Stimulated activated naive CD4-positive, alpha-beta T cell treated with Interleukin-2 at 50 U/mL for 16 hours (primary cell): ENCODE results near the gene NOTCH3.

Experiments
- DNase-seq: peaks from one replicate; lab custom pipeline; 2025; lab: John Stamatoyannopoulos, UW

NOTCH3 gene

DNA sequence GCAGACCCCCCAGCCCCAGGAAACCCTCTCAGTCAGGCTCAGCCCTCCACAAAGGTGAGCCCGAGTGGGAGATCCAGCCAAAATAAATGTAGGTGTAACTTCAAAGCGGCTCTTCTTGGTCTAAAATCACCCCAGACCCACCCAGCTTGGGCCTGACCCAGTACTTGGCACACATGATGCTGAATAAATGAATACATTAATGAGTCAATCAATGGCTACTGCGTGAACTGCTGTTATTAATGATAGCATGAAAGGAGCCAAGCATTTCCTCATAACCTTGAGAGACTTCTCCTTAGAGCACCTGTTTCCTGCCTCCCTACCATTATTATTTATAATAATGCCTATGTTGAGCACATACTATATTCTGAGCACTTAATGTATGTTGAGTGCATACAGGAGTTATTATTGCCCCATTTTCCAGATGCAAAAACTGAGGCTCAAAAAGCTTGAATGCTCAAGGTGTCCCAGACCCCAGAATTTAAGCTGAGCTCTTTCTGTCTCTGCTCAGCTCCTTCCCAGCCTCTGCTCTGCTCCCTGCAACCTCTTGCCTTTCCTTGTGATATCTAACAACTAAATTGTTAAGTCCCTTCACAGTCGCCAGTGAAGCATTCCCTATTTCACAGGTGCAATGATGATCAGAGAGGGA, 4.3 kb downstream of the NOTCH3 start:
- DNase-seq: no peak

DNA sequence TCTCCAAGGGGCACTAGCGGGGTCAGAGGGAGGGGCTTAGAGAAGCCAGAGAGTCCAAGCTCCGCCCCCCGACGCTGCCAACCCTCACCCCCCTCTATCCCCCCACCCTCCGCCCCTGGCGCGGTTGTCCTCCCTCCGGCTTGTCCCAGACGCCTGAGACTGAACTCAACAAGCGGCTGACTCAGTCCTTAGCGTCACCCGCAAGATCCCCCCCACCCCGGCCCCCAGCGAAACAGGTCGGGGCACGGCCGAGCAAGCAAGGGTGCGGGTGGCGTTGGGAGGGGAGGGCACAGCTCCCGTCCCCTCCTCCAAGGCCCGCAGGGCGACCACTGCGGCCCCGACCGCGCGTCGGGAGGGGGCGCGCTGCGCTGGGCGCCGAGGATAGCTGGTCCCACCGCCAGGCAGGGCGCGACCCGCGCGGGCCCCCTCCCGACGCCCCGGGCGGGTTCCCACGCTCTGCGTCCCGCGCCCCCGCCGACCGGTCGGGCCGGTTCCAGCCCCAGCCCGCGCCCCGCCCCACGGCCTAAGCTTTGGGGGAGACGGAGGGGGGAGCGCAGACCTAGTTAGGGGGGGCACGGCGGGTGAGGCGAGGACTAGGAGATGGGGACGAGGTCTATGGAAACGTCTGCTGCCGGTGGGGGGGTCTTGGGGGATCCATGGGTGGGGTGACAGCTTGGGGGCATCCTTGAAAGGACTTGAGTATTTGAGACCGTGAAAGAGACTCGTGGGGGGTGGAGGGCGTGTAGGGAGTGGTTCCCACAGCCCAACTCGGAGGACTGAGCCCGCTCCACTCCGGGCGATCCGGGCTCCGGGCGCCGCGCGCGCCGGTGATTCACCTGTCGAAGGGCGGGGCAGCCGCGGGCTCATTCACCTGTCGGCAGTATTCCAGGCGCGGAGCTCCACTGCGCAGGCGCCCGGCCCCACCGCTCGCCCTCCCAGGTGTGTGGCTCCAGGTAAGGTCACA, 5.1 kb downstream of the NOTCH3 start:
- DNase-seq: no peak

DNA sequence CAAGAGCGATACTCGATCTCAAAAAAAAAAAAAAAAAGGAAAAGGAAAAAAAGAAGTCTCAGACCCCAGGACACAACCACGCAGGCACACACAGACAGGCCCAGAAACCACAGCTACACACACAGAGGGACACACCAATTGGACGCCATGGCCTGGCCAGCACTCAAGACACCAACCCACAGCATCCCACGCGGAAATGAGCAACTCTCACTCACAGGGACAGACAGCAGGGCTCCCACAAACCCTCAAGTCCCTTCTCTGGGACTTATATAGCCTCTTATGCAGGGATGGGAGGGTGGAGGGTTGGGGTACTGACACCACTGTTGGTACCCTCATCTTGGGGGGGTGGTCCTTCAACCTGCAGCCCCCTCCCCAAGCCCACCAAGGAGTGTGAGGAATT, 5.9 kb downstream of the NOTCH3 start:
- no peak for DNase-seq

DNA sequence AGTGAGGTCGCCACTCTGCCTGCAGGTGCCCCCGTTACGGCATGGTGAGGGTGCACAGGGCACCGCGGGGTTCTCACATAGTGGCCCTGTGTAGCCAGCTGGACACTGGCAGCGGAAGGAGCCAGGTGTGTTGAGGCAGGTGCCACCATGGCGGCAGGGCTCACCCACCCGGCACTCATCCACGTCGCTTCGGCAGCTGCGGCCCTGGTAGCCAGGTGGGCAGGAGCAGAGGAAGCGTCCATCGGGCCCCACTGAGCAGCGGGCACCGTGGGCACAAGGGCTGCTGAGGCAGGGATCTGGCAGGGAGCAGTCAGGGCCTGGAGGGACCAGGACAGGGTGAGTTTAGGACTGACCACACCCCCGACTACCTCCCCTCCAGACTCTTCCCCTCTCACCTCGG, 8.8 kb downstream of the NOTCH3 start:
- no peak for DNase-seq

DNA sequence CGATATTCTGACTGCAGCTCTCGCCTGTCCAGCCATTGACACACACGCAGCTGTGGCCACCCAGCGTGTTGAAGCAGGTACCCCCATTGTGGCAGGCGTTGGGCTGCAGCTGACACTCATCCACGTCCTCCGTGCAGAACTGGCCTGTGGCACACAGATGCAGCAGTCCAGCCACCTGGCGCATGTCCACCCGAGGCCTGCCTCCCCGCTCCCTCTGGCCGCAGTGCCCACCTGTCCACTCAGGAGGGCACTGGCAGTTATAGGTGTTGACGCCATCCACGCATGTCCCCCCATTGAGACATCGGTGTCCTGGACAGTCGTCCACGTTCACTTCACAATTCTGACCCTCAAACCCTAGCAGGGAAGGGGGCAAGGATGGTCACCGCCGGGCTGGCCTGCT, 9.3 kb downstream of the NOTCH3 start:
- DNase-seq: no peak

DNA sequence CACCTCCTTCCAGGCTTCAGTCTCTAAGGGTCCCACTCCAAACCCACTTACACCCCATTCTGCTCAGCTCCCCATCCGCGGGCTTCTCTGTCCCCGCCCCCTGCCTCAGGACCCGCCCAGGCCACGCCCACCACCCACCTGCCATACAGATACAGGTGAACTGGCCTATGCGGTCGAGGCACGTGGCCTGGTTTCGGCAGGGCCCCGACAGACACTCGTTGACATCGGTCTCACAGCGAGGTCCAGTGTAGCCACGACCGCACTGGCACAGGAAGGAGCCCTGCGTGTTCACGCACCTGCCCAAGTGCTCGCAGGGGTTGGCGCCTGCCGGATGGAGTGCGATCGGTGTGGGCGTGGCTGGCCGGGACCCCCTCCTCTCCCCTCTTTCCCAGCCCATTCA, 11.9 kb downstream of the NOTCH3 start:
- DNase-seq: no peak

DNA sequence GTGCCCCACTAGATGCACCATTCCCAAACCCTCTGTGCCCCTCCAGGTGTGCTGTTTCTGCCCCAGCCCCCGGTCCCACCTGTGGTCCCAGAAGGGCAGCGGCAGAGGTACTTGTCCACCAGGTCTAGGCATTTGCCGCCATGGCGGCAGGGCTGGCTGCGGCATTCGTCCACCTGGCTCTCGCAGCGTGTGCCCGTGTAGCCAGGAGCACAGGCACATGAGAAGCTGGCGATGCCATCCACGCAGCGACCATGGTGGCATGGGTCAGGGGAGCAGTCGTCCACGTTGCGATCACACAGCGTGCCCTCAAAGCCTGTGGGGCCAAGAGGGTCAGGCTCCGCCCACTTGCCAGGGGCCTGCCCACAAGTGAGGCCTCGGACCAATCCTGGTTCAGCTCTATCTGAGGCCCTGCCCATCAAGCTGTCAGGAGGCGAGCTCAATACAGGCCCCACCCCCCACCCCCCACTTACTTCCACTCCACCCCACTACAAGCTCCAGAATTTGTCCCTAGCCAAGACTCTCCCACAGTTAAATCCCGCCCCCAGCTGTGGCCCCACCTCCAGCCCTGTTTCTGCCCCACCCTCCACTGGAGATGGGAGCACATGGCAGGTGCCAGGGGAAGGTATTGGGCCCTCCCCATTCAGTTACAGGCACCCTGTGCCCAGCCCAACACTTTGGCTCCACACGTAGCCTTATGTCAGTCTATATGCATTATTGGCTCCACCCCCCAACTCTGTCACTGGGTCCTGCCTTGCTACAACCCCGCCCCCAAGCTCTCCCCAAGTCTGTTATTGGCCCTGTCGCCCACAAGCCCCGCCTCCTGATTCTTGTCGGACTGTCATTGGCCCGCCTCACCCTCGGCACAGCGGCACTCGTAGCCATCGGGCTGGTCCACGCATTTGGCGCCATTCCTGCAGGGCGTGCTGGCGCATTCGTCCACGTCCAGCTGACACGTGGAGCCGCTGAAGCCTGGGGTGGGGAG, 13.5 kb downstream of the NOTCH3 start:
- no peak for DNase-seq

DNA sequence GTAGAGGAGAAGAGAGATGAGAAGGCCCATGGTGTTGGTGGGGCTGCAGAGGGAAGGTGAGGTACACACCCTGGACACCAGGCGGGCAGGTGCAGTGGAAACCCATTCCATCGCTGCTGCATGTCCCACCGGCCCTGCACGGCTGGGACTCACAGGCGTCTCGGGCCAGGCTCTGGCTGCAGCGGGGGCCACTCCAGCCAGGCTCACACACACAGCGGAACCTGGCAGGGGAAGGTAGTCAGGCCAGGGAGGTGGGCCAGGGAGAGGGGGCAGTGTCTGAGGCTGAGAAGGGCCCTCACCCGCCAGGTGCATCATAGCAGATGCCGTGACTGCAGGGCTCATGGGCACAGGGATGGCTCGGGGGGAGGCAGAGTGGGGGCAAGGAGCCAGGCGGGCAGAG, 15.6 kb downstream of the NOTCH3 start:
- no peak for DNase-seq

DNA sequence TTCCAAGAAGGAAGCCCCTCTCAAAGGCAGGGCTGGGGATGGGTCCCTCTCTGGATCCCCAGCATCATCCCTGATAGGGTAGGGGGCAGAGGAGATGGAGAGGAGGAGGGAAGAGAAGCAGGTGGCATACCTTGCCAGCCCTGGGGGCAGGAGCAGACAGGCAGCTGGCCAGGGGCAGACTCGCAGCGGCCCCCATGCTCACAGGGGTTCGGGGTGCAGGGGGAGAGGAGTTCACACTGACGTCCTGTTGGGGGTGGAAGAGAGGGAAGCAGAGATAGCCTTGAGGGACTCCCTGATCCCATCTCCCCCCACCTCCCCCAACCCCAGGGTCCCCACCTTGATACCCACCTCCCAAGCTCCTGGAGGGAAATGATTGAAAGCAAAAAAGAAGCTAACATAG, 16.0 kb downstream of the NOTCH3 start:
- DNase-seq: no peak

DNA sequence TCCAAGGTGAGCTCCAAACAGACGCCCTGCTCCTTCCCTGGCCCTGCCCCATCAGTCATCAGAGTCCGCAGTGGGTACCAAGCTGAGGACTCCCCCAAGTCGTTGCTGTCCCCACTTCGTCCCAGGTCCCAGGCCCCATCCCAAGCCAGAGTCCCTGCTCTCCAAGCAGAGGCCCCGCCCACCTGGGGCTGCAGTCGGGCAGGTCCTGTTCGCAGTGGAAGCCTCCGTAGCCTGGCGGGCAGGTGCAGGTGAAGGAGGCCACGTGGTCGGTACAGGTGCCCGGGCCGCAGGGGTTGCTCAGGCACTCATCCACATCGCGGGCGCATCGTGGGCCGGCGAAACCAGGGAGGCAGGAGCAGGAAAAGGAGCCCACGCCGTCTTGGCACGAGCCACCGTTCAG, 19.4 kb downstream of the NOTCH3 start:
- no peak for DNase-seq

DNA sequence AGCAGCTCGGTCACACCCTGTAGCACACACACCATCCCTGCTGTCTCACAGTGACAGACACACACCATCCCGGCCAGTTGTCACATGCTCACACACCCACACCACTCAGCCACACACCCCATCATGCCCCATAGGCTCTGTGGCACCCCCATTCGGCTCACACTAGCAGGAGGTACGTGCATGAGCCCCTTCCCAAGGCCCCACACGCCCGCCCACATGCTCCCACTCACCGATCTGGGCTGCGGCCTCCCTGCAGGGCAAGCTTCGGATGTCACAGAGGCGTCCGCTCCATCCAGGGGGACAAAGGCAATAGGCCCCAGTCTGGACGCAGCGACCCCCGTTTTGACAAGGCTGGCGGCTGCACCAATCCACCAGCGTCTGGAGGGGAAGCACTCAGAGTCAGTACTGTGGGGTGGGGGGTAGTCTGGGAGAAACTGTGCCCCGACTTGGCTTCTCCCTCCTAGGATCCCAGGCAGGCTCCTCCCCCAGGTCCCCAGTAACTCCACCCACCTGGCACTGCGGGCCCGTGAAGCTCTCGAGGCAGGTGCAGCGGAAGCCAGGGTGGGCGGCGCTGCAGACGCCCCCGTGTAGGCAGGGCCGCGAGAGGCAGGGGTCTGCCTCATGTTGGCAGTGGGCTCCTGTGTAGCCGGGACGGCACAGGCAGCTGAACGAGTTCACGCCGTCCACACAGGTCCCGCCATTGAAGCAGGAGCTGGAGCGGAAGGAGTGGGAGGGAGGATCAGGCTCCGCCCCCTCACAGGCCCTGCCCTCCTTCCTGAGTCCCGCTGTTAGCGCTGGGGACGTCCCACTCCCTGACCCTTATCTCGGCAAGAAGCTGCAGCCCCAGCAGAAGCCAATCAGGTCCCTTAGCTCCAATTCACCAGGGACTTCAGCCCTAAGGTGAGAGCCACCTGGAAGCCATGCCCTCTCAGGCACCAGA, 20.1 kb downstream of the NOTCH3 start:
- DNase-seq: no peak

DNA sequence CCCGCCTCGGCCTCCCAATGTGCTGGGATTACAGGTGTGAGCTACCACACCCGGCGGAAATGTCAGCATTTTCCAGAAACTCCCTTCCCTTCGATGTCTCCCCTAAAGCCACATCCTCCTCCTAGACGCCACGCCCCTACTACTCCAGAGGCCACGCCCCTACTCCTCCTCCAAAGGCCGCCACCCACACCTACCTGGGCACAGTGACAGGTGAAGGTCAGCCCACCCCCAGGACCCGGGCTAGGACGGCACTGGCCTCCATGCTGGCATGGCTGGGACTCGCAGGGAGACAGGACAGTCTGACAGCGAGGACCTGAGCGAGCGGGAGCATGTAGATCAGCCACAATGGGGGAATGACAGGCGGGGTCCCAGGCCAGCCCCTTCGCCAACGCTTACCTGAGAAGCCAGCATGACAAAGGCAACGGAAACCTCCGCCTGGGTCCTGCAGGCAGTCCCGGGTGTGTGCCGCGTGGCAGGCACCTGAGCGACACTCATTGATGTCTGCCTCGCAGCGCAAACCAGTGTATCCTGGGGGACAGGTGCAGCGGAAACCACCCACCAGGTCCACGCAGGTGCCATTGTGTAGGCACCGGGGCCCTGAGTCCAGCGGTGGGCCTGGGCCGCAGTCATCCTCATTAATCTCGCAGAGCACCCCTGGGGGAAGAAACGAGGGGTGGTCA, 22.0 kb downstream of the NOTCH3 start:
- DNase-seq: no peak

DNA sequence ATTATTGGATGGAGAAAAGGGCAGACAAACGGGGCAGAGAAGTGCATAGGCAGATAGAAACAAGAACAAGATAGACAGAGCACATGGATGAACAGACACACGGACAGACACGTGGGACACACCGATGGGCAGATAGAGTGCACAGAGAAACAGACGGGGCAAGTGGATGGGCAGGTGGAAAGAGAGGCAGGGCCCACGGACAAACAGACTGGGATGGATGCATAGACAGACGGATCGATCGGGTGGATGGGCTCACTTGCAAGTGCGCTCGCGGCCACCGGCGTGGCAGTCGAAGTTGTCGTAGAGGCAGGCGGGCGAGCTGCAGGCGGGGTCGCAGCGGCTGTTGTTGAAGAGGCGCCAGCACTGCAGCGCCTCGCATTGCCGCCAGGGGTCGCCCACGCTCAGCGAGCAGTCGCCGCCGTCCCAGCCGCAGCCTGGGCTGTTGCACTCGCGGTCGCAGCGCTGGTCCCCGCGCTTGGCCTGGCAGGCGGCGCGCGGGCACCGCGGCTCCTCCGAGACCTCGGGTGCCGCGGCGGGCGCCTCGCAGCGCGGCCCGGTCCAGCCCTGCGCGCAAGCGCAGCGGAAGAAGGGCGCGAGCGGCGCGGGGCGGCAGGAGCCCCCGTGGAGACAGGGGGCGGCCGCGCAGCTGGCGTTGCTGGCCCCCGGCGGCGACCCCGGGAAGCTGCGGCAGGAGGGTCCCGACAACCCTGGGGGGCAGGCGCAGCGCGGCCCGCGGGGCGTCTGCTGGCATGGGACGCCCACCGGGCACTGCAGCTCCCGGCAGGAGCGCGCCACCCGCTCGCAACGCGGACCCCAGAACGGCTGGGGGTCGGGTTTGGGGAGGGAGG, 23.3 kb downstream of the NOTCH3 start:
- peak; percentile 80 for DNase-seq

DNA sequence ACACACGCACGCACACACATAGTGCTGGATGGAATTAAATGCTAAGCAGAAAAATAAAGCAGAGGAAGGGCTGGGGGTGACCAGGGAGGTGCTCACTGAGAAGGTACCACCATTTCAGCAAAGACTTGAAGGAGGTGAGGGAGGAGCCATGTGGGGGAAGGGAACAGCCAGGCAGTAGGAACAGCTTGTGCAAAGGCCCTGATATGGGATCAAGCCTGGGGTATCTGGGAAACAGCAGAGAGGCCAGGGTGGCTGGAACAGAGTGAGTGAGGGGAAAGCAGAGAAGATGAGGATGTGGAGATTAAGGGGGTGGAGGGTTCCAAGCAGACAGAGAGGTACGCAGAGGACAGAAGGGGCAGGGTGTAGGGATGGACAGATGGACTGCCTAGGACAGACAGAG, 25.2 kb downstream of the NOTCH3 start:
- DNase-seq: no peak

DNA sequence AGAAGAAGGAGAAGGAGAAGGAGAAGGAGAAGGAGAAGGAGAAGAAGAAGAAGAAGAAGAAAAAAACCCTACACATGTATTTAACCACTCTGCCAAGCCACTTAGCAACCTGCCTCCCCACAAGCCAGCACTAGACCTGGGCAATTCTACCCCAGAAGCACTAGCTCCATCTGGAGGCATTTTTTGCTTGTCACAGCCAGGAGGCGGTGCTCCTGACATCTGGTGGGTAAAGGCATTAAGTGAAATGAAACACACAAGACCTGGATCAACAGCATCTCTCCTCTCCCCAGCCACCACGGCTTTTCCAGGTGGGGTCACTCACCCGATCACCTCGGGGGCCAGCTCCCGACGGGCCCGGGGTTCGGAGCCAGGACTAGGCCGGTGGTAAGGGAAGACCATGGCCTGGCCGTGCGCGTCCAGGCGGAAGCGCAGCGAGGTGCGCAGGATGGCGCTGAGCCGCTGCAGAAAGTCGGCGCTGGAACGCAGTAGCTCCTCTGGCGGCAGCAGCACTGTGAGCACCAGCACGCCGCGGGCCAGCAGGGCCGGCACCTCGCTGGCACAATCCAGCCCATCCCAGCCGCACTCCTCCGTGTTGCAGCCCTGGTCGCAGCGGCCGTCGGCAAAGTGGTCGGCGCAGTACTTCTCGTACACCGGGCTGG, 26.9 kb downstream of the NOTCH3 start:
- no peak for DNase-seq

DNA sequence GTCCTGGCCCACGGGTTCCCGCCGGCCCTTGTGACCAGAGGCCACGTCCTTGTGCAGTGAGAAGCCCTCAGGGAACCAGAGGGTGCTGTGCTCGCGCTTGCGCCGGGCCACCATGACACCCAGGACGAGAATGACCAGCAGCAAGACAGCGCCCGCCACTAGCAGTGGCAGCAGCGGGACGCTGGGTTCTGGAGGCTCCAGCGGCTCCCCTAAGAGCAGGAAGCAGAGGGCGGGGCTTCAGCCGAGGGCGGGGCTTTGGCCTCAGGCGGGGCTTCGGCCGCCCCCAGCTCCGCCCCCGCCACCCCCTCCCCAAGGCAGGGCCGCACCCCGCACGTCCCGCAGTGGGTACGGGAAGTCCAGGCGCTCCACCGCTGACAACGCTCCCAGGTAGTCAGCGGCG, 30.4 kb downstream of the NOTCH3 start:
- no peak for DNase-seq

DNA sequence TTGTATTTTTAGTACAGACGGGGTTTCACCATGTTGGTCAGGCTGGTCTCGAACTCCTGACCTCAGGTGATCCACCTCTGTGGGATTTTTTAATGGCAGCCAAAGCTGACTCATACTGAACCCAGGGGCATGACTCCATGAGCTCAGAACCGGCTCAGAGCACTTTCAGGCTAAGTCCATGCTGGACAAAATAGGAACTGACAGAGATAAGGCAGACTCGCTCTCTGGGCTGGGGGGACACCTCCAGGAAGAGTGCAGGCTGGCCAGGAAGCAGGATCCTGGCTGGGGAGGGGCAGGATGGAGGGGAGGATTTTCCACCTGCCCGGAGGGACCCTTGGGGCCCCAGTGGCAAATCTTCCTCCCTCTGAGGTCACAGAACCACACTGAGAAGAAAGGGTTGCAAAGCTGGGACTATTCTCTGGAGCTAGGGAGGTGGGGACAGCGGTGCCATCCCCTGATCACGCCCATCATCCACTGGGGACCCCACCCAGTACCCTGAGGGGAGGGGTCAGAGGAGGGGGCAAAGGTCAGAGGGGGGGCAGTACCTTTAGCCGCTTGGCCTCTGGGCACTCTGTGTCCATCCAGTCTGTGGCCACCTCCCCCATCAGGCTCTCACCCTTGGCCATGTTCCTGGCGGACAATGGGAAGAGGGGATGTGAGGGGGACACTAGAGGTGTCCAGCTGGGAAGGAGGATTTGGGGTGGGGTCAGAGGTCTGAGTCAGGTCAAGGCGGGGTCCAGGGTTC, 31.1 kb downstream of the NOTCH3 start:
- no peak for DNase-seq

DNA sequence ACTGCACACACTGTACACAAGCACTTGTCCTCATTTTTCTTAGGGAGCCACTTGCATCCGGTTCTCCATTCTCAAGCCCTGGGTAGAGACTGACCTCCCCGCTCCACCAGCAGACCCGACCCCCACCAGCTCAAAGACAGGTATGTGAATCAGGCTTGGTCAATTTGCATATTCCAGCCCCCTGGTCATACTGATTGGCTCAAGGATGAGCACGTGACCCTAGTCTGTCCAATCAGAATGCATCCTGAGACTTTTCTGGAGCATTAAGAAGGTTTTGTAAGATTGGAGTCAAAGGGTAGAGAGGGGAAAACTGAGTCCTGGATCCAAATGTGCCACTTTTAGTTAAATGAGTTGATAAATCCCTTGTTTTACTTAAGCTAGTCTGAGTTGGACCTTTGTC, 34.1 kb downstream of the NOTCH3 start:
- no peak for DNase-seq
